EH (cell line): ENCODE results near the gene REEP1.

Source experiments
- DNase-seq: peaks from one replicate; pipeline ENCODE4 v3.0.0-alpha.2; 2015; ENCODE audit warnings: low read depth

Gene REEP1

DNA sequence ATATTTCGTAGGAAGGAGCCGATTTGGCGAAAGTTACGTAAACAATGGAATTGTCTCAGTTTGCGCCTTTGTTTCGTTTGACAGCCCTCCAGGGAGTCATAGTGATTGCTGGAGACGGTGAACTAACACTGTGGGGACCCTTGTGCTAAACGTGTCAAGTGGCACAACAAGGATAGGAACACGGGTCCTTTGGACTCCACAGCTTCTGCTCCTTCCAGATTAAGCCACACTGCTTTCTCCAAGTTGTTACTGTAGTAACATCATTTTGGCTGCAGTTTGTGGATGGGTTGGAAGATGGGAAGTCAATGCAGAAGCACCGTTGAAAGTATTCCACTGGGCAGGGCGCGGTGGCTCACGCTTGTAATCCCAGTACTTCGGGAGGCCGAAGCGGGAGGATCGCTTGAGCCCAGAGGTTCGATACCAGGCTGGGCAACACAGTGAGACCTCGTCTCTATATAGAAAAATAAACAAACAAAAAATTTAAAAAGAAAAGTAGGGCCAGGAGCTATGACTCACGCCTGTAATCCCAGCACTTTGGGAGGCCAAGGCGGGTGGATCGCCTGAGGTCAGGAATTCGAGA is 141.5 kb downstream of the REEP1 start:
- DNase-seq: no peak

DNA sequence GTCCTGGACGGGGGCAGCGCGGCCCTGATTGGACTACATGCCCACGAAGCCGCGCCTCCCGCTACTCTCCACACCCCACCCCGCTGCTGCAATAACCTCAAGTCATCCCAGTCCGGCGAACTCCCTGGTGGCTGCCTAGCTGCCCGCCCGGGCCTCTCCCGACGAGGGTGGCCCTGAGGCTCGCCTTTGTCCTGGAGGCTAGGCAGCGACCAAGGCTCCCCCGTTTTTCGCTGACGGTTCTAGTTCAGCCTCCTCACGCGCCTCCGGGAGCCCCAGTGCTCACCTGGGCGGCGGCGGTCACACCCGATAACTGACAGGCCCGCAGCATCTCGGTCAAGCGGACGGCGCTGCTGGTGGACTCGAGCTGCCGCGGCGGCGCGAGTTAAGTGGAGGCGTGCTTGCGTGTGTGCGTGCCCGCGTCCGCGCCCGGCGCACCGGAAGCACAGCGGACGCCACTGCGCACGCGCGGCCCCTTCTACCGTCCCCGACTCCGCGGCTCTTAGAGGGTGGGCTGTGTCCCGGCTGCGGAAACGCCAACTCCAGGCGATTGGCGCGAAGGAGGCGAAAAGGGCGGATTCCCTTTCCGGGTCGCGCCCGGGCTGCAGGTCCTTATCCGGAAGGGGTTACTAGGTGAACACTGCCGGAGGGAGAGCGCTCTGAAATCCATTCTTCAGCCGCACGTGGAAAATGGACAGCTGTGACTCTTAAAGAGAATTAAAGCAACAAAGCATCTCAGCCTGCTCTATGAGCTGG is 142.2 kb downstream of the REEP1 start, which contains the start of gene IMMT:
Gene IMMT (minus strand): TSS at position 408 of the 753 bp plus-strand sequence. CDS start 80 bp downstream, at position 328.
- DNase-seq: peak; percentile 97

DNA sequence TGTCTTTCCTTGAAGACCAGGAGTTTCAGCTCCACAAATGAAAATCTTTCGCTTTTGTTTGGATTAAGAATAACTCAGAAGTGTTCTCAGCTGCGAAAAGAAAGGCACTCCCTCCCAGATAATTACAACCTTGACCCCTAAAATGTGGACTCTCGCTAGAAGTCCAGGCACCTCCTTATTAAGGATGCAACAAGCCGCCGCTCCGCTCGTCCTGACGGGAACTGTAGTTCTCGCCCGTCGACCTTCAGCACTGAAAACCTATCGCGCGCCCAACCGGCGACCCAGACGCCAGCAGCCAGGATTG is 142.7 kb downstream of the REEP1 start:
- no peak for DNase-seq

DNA sequence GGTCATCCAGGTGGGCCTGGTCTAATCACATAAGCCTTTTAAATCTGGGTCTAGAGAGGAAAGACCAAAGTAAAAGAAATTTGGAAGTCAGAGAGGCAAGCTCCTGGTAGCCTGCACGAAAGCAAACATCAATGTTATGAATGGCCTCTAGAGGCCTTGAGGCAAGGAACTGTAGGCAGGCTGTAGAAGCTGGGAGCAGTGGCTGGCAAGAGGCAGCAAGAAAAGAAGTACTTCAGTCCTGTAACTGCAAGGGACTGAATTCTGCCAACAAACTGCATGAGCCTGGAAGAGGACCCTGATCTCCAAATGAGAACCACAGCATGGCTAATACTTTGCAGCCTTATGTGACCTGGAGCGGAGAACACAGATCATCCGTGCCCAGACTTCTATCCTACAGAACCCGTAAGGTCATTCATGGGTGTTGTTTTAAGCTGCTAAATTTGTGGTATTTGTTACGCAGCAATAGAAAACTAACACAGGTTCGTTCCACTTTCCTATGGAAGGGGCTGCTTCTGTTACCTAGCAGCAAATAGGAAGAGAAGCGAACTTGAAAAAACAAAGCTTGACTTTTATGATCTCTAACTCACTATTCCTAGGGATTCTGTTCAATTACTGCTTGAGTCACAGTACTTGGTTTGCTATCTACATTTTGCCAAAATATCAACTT is 143.4 kb downstream of the REEP1 start:
- DNase-seq: peak; percentile 32

DNA sequence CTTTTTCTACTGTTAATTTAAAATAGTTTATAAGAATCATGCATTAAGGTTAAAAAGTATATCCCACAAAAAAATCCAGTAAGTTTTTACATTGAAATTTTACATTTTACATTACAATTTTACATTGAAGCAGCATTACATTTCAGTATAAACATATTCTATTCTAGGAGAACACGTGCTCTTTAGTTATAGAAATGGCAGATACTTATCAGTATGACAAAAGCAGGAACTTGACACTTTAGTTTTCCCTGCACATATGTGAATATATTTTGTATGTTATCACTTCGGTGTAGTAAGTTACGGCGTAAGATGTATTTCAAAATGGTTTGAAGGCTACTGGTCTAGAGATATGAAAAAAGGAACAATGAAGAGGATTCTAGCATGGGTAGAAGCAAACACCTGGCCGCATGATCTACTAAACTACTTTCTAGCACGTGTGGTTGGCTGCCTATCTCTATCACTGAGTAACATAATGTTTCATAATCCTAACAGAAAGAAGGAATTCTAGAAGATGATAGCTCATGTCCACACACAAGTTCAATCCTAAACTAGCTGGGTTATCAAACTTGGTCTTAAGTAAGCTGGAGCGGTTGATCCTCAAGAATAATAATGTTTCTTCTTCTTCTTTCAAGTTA is 147.5 kb downstream of the REEP1 start:
- DNase-seq: no peak

DNA sequence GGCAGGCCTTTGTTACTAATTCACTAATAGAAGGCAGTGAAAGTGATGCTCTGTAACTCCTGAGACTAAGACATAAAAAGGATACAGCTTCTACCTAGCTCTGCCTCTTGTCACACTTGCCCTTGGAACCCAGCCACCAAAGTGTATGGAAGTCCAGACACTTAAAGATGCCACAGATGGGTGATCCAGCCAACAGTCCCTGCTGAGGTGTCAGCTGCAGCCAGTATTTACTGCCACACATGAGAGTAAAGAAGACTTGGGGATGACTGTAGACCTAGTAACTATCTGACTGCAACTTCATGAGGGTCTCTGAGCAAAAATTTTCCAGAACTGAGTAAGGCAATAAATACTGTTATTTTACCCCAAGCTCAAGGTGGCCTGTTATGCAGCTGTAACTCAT is 151.0 kb downstream of the REEP1 start:
- DNase-seq: no peak

DNA sequence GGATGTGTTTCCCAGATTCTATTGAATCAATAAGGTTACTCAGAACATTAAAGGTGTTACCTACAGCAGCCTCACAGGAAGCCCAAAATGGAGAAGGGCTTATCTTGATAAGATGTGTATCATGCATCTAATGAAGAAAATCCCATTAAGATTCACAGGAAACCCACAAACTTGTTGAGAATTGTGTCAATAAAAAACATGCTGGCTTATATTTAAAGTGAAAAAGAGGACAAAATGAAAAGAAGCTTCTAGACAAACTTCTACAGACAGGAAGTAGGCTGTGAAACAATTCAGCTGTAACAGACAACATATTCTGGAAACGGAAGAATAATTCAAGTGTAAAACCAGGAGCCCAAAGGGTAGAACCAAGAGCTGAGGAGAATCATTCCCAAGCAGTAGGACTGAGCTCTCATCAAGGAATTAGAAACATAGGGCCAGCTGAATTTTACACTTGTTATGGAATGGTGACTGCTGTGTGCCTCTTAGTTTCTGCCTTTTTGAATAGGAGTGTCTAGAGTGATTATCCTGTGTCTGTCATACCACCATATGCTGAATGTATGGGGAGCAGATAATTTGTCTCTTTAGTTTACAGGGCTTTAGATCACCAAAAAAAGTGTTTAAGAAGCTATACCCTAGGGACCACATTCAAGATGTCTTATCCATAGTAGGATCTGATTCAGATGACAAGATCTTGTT is 151.8 kb downstream of the REEP1 start:
- DNase-seq: no peak

DNA sequence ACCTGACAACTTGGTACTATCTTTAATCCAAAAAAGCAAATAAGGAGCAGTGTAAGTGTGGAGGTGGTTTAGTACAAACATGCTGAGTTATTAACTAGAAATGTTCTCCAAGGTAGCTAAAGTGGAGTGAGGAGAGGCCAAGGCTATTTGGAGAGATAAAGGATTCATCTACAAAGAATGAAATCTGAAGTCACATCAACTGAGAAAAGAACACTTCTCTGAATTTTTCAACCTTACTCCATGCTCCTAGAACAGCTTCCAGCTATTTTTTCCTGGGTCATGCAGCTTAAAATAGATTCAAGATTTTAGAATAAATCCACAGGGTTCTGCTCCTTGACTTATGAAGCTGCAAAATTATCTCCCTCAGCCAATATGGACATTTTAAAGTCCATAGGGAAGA is 160.8 kb downstream of the REEP1 start:
- DNase-seq: peak; percentile 48

DNA sequence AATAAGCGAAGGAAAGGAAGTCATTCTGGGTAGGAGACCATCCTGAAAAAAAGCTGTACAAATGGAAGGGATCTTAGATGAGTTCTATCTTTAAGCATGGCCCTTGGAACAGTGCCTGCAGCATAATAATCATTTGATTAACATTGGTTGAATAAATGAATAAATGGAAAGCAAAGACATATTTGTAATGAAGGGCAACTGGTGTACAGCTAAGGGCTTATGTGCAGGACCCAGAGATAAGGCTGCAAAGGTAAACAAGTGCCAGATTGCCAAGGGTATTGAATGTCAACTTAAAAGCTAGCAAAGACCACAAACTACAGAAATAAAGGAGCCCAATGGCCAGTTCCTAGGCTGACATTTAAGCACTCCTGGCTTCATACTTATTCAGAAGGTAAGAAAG is 161.6 kb downstream of the REEP1 start:
- no peak for DNase-seq

DNA sequence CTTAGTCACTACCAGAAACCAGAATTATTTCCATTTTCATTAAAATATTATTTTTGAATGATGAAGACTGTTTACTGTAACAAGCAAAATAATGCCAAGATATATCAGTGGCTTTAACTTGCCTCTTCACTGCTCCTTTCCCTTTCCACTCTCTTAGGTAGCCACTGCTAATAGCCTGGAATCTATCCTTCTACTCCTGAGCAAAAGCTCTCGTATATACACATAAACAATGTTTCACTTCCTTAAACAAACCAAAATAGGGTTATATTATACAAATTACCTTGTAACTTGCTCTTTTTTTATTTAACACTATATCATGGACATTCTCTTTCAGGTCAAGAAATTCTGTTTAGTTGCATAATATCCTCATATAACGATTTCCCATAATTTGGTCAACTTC is 163.0 kb downstream of the REEP1 start:
- no peak for DNase-seq

DNA sequence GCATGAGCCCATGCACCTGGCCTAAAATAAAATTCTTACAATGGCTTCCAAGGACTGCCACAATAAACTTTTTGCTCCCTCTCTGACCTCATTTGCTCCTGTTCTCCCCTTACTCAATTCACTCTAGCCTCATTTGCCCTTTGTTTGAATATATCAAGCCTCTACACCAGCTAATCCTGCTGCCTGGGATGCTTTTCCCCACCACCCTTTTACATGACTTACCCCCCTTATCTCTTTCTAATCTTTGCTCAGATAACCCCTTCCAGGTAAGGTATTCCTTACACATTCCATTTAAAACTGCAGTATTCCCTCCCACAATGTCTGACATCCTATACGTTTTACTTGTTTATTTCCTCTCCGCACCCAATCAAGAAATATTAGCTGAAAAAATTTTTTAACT is 164.8 kb downstream of the REEP1 start:
- DNase-seq: no peak

DNA sequence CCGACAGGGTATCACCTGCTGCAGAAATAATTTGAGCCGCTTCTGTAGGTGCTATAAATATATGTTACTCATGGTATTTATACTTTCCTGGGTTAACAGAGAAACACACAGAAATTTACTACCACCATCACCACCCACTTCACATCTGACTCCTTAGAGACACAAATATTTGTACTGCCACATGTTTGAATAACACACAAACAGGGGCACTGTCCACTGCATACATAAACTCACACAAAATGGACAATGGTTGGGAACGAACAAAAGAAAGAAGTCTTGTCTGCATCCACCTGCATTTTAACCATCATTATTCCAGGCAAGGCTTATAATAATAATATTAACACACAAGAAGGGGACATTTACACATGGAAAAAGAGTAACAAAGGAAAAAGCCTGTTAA is 166.1 kb downstream of the REEP1 start:
- DNase-seq: no peak

DNA sequence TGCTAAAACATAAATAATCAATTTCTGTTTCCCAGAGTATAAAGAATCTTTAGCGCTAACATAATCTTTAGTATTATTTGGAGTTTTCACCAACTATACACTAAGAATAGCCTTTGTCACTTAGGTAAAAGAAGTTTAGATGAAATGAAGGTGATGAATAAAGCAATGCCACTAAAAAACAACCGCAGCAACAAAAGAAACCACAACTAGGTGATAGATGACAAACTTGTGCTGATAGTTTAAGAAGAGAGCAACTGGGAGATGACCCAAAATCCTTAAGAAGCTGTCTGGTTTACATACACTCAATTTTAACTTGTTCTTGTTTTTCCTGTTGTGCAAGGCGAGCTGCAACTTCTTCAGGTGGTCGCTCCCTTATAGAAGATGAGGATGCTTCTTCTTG is 167.0 kb downstream of the REEP1 start:
- no peak for DNase-seq
